GM18520 (cell line): ENCODE results near the gene TLE1.
A peak's percentile ranks its signal among the peaks of the same experiment; 100 is the strongest.
"Not testable (repeated sequence)": the region's sequence is repeated elsewhere in the genome, so short reads cannot be mapped to it uniquely, and the experiment has no call there.

Experiments
- ATAC-seq: cut with Tn5 transposase; IDR thresholded peaks from one replicate; pipeline ENCODE4 v1.9.1; 2021; ENCODE audit not compliant: unreplicated experiment

TLE1 gene

GRCh38 chr9:81622471-81623255 is 66.7 kb downstream of the TLE1 start:
- ATAC-seq, result no peak

- ATAC-seq, result no peak
Measured at GRCh38 chr9:81621785-81622259, 67.5 kb downstream of the TLE1 start.

DNA sequence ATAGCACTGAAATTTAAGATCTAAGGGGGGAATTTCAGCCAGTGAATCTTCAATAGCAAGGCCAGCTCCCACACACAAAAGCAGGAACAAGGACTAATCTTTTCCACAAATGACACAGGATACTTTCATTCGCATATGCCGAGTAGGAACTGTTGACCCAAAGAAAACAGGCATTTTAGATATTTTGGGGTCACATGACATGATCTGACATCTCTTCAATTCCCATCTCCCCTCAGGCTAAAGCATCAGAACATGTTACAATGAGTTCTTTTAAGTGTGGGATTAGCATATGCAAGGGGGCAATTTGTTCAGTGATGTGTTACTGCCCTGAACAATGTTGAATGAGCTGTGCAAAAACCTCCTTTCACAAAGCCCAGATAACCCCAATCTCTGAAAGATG is 68.2 kb downstream of the TLE1 start:
- no peak for ATAC-seq

DNA sequence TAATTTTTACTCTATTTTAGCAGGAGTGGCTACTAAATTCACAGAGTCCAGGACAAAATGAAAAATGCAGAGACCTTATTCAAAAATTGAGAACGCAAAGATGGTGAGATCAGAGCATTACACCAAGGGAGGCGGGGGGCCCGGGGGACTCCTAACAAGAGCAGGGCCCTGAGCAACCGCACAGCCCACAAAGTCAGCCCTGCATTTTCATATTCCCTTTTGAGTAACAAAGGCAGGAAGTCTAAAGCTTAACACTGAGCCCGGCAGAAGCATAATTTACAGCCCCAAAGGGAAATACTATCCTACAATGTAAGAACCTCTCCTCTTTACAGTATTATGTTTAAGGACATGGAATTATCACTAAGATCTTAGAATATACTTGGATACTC is 69.4 kb downstream of the TLE1 start:
- peak; percentile 42 for ATAC-seq

GRCh38 chr9:81619353-81620001 is 69.9 kb downstream of the TLE1 start:
- peak; percentile 77 for ATAC-seq

GRCh38 chr9:81618923-81619322 is 70.4 kb downstream of the TLE1 start:
- no peak for ATAC-seq

- no peak for ATAC-seq
Measured at GRCh38 chr9:81616141-81616540, 73.2 kb downstream of the TLE1 start.

DNA sequence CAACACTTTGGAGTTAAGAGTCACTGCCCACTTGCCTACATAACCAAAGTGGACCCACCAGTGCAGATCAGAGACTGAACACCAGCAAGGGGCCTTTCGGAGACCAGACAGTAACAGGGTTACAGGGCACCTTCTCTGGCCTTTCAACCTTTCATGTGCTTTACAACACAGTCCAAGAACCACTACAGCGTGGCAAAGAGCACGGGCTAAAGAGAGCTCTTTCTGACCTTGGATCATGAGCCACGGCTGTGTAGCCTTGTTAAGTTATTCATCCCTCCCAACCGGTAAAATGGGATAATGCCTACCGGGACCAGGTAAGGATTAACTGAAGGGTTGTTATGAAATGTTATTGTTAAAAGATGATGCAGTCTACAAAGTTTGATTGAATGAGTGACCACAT is 75.0 kb downstream of the TLE1 start:
- ATAC-seq, result no peak

DNA sequence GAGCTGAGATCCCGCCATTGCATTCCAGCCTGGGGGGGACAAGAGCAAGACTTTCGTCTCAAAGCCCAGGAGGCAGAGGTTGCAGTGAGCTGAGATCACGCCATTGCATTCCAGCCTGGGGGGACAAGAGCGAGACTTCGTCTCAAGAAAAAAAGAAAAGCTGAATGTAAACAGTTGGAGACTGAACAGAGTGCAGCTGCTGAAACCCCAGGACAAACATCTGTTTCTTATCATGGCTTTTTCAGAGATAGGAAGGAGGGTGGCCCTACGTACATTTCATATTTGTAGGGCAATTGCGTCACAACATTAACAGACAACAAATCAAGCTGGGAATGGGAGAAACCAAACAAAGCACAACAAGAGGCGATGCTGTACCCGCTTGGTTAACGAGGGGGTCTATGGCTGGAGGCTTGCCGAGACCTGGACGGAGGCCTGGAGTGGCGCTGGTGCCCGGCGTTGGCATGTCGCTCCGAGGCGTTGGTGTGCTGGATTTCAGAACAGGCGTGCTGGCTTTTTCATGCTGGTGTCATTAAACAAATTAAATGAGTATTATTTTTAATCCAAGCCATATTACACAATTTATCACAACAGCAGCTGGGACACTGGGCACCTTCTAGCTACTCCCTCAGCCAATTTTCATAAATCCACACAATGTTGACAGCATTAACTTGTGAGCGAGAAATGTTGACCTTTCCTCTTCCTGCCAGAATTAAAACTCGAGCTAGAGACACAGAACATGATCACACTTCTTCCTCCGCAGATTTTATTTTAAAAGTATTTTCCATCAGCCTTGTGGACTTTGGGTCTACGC is 76.1 kb downstream of the TLE1 start:
- ATAC-seq, result no peak

DNA sequence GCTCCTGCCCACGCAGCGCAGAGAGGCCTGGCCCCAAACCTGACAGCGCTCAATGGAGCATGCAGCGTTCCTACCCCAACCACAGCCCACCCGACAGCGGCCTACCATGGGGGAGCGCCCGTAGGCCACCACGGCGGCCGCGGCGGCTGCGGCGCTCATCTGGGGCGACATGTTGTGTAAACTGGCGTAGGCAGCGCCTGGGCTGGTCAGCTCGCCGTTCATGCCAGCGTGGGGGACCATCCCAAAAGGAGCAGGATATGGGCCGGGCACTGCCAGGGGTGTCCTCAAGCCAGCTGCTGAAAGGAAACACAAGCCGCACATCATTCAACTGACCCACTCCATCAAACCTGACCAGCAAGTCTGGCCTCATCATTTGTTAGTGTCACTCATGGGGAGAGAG is 77.7 kb downstream of the TLE1 start:
- no peak for ATAC-seq

GRCh38 chr9:81610740-81611107 is 78.6 kb downstream of the TLE1 start:
- ATAC-seq, result no peak

DNA sequence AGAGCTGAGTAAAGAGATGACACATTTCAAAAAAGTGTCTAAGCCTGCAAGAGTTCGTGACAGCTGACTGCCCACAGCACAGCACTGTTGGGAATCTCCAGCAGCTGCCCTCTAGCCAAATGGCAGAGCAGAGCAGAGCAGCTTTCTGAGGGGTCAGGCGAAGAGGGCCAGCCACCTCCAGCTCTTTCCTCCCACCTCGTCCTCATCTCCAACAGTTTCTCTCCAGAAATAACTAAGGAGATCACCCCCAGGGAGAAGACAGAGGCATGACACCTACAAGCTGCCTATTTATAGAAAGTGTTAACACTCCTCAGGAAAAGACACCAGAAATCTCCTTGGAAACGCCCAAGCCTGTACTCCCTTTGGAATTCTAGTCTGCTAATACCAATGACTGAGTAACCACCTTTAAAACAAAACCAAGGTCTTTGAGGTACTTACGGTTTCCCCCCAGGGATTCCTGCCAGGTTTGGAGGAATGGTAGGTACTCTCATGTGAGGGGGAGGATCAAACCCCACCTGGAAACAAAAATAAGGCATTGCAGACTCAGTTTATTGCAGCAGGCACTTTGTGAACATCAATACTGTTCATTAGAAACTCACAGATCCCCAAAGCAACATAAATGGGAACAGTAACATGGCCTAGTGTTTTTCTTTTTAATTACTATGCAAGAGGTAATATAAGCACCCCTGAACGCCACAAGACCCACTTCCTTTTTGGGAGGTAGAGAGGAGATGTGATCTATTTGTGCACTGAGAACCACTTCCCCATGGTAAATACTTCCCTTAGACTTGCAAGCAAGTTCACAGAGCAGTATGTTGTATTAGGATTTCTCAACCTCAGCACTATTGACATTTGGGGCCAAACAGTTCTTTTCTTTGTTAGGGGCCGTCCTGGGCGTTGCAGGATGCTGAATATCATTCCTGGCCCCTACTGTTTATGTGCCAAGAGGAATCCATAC is 79.3 kb downstream of the TLE1 start:
- no peak for ATAC-seq

DNA sequence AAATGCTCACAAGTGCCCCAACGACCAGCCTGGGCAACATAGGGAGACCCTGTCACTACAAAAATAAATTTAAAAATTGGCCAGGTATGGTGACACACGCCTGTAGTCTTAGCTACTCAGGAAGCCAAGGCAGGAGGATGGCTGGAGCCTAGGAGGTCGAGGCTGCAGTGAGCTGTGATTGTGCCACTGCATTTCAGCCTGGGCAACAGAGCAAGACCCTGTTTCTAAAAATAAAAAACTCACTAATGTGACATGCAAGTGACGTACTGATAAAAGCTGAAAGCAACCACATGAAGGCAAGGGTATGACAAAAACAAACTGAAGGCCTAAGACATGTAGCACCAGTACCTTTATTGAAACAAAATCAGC is 81.1 kb downstream of the TLE1 start:
- ATAC-seq, result no peak

DNA sequence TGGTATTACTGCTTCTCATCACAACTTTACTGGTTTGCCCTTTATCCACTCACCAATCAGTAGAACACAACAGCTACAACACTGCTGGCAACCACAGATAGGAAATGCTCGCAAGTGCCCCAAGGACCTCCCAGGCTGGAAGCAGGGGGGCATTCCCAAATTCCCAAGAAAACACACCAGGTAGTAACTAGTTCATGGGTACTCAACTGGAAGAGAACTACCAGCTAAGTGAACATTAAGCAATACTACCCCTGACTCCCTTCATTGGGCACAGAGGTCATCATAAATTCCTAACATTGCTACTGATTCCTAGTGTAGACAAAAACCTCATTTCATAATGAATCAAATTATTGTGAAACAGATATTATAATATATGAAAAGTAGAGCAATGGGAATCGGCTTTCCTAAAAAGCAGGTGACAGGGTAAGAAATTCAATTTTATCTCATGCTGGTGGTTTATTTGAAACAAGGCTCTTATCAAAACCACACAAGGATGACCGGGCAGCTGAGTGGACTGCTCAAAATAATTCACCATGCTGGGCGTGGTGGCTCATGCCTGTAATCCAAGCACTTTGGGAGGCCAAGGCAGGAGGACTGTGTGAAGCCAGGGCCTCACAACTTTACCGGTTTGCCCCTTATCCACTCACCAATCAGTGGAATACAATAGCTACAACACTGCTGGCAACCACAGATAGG is 81.6 kb downstream of the TLE1 start:
- ATAC-seq, result no peak

GRCh38 chr9:81606261-81606660 is 83.1 kb downstream of the TLE1 start:
- ATAC-seq, result not testable (repeated sequence)

- no peak for ATAC-seq
Measured at GRCh38 chr9:81605170-81605670, 84.1 kb downstream of the TLE1 start.

DNA sequence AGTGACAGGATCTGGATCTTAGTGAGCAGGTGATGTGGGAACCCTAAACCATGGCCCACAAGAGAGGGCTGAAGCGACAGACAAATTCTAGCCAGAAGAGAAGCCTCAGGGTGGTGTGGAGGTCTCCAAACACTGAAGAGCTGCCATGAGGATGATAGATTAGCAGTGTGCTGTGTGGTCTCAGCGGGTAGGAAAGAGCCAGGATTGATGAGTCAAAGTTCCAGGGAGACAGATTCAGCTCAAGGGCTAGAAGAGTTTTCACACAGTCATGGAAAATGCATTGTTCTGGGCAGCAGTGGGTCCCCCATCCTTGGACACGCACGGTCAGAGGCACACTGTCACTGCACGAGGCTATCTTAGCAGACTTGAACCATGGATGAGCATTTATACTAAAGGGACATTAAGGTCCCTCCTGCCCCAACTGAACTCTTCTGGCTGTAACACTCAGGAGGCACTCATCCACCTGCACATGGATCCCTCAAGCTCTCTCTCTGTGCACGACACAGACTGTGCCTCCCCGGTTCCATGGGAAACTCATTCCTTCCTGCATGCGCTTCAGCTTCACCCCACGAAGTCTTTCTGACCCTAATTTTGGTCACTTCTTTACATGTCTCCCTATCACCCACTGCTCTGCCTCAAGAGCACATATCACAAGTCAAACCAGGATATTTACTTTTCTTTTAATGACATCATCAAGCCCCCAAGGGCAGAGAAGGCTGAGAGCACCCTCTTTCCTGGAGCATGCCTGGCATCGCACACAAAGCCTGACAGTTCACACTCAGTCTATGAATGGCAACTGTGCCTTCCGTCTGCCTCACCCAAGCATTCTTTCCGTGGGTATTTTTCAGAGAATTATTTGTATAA is 84.8 kb downstream of the TLE1 start:
- ATAC-seq, result no peak

- ATAC-seq, result no peak
Measured at GRCh38 chr9:81602887-81603680, 86.3 kb downstream of the TLE1 start.
